GM21825 (cell line): ENCODE data around the gene BAZ1B.
"Not testable (repeated sequence)": the region's sequence is repeated elsewhere in the genome, so short reads cannot be mapped to it uniquely, and the experiment has no call there.

Source experiments
- ATAC-seq: cut with Tn5 transposase; IDR thresholded peaks from one replicate; pipeline ENCODE4 v1.9.1; 2021; ENCODE audit warnings: mild to moderate bottlenecking, moderate library complexity; ENCODE audit not compliant: unreplicated experiment

The BAZ1B gene

GRCh38 chr7:73544678-73545077, 22.6 kb upstream of the BAZ1B start:
- no peak for ATAC-seq

DNA sequence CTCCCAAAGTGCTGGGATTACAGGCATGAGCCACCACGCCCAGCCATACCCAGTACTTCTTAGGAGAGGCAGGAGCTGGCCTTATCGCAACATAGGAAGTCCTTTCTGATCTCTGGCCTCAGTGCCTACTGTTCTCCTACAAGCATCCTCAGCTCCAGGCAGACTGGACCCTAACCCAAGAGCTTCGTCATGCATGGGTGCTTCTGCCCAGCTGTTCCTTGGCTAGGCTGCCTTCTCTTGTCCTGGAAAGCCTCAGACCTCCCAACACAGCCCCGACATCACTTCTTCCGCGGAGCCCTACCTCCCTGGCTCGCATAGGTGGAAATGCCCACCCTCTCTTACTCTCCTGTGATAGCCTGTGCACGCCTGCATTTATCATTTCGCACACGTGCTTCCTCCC, 19.6 kb upstream of the BAZ1B start:
- ATAC-seq, result no peak

DNA sequence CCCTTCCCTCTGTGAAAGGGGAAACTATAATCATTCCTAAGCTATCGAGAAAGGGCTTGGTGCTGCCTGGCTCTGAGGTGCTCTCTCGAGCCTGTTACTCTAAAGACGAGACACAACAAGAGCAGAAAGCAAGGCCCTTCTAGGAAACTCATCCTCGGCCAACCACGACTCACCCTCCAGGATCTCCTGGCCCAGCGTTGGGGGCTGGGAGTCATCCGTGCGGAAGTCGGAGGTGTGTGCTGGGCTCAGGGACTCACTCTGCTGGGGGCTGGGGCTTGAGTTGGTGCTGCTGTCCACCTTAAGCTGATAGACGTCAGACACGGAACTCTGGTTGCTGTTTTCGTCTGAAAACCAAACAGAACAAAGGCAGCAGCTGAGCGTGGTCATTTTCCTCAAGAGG, 17.6 kb upstream of the BAZ1B start:
- no peak for ATAC-seq

DNA sequence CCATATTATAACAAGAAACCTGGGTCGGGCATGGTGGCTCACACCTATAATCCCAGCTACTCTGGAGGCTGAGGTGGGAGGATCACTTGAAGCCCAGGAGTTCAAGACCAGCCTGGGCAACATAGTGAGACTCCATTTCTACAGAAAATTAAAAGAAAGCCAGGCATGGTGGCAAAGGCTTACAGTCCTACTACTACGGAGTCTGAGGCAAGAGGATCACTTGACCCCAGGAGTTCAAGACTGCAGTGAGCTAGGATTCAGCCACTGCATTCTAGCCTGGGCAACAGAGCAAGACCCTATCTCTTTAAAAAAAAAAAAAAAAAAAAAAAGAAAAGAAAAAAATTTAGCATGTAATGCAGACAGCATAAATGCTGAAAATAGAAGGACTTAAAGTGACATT, 16.4 kb upstream of the BAZ1B start:
- not testable (repeated sequence) for ATAC-seq

DNA sequence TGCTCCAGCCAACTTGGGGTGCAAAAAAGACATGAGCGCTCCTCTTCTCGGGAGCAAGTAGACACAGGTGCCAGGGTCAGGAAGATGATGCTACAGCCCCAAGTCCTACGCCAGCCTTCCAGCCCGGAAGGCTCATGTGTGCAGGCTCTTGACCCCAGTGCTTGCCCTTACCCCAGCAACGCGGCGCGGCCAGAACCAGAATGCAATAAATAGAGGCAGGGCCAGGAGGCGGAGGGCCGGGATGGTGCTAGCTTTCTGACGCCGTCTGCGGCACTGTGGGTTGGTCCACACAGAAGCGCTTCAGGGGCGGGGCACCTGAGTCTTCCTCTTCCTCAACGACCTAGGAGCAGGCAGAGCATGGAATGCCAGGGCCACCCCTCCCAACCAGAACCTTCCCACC, 15.0 kb upstream of the BAZ1B start:
- no peak for ATAC-seq

DNA sequence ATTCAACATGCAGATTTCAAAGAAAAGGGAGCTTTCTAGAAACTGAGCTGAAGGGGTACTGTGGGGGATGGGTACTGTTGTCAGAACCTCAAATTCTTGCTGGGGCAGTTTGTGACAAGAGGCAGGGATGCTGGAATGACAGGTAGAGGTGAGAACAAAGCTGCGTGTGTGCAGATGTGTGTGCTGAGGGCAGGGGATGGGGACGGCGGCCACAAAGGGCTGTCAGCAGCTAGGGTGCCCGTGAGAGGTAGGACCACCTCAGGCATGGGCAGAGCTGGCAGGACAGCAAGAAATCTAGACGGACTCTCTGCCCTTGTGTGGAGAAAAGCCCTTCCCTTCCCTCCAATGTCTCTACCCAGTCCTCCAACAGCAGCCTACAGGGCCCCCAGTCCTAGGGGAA, 14.4 kb upstream of the BAZ1B start:
- ATAC-seq, result no peak

DNA sequence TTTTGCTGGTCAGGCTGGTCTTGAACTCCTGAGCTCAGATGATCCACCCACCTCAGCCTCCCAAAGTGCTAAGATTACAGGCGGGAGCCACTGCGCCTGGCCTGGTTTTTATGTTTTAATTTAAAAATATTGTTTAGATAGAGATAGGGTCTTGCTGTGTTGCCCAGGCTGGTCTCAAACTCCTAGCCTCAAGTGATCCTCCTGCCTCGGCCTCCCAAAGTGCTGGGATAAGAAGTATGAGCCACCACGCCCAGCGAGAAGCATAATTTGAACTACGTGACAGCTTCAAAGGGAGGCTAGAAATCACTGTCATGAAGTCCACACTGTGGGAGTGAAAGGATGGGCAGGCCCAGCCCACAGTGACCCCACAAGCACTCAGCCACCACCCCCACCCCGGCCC, 13.8 kb upstream of the BAZ1B start:
- not testable (repeated sequence) for ATAC-seq

DNA sequence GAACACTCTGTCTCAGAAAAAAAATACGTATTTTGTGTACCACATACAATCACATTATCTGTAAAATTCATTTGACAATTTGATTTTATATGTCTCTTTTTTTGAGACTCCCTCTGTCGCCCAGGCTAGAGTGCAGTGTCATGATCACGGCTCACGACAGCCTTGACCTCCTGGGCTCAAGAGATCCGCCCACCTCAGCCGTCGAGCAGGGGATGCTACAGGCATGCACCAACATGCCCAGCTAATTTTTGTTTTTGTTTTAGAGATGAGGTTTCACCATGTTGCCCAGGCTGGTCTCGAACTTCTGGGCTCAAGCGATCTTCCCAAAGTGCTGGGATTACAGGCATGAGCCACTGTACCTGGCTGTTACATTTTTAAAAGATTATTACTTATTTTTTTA, 11.6 kb upstream of the BAZ1B start:
- ATAC-seq, result no peak

DNA sequence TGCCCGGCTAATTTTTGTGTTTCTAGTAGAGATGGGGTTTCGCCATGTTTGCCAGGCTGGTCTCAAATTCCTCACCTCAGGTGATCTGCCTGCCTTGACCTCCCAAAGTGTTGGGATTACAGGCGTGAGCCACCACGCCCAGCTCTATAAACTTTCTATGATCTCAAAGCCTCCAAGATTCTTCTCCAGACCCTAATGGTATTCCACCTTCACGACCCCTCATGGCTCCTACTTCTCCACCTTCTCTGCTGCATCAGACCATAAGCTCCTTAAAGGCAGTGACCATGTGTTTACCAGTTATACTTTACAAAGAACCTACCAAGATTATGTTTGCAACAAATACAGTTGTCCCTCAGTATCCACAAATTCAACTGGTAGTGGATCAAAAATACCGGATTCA, 10.1 kb upstream of the BAZ1B start:
- ATAC-seq, result no peak

GRCh38 chr7:73530800-73531199, 8.7 kb upstream of the BAZ1B start:
- no peak for ATAC-seq

GRCh38 chr7:73526896-73527821, 5.1 kb upstream of the BAZ1B start:
- no peak for ATAC-seq

DNA sequence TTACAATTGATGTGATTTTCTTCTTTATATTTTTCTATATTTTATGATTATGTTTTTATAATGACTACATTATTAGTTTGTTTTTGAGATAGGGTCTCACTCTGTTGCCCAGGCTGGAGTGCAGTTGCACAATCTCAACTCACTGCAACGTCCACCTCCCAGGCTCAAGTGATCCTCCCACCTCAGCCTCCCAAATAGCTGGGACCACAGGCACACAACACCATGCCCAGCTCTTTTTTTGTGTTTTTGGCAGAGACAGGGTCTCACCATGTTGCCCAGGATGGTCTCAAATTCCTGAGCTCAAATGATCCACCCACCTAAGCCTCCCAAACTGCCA, 4.0 kb upstream of the BAZ1B start:
- ATAC-seq, result not testable (repeated sequence)

- peak; percentile 37 for ATAC-seq
These were observed 423 bp downstream of the BAZ1B start for GRCh38 chr7:73521636-73522104.

GRCh38 chr7:73520673-73521635, 1.1 kb downstream of the BAZ1B start:
- ATAC-seq, result no peak

- no peak for ATAC-seq
These were observed 2.0 kb downstream of the BAZ1B start for GRCh38 chr7:73519867-73520672.

GRCh38 chr7:73518470-73518869, 3.6 kb downstream of the BAZ1B start:
- ATAC-seq, result no peak

GRCh38 chr7:73517241-73517995, 4.7 kb downstream of the BAZ1B start:
- ATAC-seq, result no peak

DNA sequence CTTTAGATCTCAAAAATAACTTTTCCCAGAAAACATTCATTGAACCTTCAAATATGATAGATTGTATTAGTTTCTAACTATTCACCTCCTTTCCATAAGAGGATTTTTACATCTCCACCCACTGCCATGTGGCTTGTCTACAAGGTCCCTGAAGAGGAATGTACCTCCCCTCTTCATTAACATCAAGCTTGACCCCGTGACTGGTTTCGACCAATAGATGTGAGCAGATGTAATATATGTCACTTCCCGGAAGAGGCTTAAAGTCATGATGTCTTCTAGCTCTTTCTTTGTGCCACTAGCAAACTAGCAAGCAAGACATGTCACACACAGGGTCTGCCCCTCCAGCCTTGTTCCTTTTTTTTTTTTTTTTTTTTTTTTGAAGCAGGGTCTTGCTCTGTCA, 6.9 kb downstream of the BAZ1B start:
- no peak for ATAC-seq

DNA sequence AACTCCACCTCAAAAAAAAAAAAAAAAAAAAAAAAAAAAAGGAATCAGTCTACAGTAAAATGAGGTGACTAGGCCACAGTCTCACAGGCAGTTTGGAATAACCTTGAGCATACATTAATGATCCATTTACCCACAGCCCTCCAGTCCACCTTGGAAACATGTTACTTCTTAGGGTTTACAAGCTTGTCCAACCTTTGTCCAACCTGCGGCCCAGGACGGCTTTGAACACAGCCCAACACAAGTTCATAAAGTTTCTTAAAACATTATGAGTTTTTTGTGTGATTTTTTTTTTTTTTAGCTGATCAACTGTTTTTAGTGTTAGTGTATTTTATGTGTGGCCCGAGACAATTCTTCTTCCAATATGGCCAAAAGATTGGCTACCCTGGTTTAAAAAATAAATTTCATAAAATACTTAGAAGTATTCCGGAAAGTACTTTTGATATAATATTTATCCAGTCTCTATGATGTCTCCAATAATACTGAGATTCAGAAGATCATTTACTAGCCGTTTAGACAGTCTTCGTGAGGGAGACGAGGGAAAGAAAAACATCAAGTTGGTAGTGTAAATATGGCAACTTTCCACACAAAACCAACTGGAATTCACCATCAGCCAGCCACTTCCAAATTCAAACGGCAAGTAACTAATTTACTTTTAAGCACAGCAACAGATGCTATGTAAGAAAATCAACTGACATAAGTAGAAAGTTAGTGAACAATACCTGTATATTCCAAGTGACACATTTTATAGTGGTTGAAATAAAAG, 9.9 kb downstream of the BAZ1B start:
- ATAC-seq, result no peak
